HG02840 (cell line): Measurements from ENCODE around the gene LRRC37A3.
"Not testable (repeated sequence)": the region's sequence is repeated elsewhere in the genome, so short reads cannot be mapped to it uniquely, and the experiment has no call there.

Experiments
- ATAC-seq: cut with Tn5 transposase; IDR thresholded peaks from one replicate; pipeline ENCODE4 v1.9.1; 2021; ENCODE audit warnings: mild to moderate bottlenecking, moderate library complexity, moderate number of reproducible peaks; ENCODE audit not compliant: unreplicated experiment, low FRiP score

The LRRC37A3 gene

DNA sequence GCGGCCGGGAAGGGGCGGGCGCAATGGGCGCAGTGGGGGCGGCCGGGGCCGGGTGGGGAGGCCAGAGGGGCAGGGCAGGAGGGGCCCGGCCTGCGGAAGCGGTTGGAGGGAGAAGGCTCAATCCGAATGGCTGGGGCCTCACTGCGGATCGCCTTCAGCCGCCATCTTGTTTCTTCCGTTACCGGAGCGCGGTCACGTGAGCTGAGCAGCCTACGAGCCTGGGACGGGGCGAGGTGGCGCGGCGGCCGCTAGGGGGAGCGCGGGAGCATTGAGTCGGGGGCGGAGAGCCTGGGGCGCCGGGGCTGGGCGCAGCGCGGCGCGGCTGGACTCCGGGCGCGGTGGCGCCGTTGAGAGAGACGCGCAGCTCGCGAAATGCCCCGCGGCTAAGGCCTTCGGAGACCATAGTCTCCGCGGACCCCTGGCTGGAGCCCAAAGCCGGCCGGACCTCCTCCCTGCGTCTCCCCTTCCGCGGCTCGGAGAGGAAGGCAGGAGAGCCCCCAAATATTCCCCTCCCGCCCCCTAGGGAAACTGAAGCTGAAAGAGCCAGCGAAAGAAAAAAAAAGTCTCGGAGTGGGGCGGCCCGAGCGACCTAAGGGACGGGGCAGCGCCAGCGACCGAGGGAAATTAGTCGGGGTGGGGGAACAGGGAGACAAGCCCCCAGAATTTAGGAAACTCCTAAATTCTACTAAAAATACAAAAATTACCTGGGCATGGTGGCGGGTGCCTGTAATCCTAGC lies at the start of gene LRRC37A3:
TSS of gene LRRC37A3 (minus strand) at position 190 of the 737 bp plus-strand sequence. CDS start 22,221 bp downstream, outside the sequence.
- ATAC-seq: peak; percentile 94

- peak; percentile 90 for ATAC-seq
Observed at GRCh38 chr17:64965873-64966287, 46.6 kb upstream of the LRRC37A3 start.

DNA sequence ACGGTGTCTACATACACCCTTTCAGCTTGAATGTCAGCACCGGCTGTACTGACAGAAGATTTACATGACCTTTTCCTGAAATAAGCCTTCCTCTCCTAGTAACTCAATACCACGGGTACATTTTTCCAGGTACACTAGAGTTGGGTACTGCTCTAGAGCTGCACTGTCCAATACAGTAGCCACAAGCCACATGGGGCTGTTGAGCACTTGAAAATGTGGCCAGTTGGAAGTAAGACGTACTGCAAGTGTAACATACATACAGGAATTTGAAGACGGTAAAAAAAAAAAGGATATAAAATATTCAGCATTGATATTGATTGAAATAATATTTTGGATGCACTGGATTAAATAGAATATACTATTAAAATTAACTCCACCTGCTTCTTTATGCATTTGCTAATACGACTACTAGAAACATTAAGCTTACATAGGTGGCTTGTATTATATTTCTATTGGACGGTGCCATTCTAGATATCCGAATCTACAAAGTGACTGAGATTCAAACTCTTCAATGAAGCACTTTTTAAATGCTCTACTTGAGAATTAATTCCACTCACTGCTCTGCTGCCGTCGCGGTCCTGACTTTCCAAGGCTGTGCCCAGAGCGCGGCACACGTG lies 46.1 kb upstream of the LRRC37A3 start:
- not testable (repeated sequence) for ATAC-seq

- ATAC-seq: no peak
Observed at GRCh38 chr17:64964796-64965195, 45.5 kb upstream of the LRRC37A3 start.

GRCh38 chr17:64963814-64964213 lies 44.5 kb upstream of the LRRC37A3 start:
- ATAC-seq: not testable (repeated sequence)

DNA sequence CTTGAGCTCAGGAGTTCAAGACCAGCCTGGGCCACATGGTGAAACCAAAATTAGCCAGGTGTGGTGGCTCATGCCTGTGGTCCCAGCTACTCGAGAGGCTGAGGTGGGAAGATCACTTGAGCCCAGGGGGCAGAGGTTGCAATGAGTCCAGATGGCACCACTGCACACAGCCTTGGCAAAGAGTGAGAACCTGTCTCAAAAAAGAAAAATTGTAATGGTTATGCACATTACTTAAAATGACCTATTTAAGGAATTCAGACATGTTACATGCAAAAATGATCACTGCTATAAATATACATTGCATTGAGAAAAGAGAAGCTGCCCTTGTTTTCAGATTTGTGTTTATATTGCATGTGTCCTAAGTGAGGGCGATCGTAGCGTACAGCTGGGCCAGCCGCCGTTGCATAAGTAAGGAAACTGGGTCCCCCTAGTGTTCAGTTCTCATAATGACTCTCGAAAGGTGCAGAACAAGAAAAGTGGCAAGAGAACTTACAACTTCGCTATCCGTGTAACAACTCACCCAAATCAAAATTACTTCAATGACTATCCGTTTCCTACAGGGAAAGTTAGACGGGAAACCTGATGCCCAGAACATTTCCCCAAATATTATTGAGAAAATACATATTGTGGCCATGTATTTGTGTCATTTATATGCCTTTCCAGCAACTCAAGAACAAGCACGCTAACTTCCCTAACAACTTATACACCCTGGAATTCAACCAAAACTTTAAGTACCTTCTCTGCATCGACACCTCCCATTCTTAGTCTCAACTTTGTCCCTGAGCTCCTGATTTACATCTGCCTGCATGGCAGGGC lies 42.5 kb upstream of the LRRC37A3 start:
- ATAC-seq: not testable (repeated sequence)

DNA sequence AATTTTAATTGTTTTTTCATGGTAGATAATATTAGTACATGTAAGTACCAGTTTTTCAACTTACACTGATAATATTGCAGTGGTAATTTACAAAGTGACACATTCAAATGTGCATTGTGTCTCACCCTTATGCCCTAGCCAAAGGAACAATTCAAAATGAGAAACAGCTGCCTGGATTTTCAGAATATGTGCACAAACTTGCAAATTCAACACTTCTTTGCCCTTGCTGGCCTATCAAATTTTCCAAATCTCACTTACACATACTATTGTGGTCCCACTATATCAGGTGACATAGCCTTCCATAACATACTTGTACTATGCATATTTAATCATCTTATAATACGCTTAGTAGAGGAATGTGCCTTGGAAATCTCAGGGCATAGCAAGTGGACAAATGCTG lies 32.6 kb upstream of the LRRC37A3 start:
- no peak for ATAC-seq

DNA sequence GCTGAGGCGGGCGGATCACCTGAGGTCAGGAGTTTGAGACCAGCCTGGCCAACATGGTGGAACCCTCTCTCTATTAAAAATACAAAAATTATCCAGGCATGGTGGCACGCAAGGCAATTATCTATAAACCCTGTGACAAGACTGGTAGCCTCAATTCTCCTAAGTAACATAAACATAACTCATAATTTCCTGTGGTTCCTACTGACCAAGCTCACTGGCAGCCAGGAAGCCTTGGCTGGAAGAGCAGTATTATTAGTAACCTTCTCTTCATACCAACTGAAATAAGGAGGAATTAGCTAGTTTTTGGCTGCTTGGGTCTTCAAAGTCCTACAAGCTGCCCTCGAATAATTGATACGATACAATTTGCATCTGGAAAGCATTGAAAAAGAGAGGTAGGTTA lies 31.6 kb upstream of the LRRC37A3 start:
- ATAC-seq: no peak

DNA sequence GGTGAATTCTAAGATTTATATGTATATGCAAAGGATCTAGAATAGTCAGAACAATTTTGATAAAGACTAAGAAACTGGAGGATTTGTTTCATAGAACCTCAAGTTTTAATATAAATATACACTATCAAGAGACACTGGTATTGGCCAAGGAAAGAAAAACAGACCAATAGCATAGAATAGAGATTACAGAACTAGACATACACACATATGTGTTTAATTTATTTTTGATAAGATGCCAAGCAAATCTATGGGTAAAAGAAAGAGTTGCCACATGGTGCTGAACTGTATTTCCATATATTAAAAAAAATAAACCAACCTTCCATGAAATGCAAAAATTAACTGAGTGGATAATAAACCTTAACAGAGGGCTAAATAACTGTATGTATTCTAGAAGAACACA lies 27.9 kb upstream of the LRRC37A3 start:
- ATAC-seq: no peak

- ATAC-seq: no peak
Observed at GRCh38 chr17:64941761-64942160, 22.5 kb upstream of the LRRC37A3 start.

- ATAC-seq: no peak
Observed at GRCh38 chr17:64941045-64941444, 21.8 kb upstream of the LRRC37A3 start.

- ATAC-seq: no peak
Observed at GRCh38 chr17:64940055-64940454, 20.8 kb upstream of the LRRC37A3 start.

GRCh38 chr17:64938925-64939474 lies 19.7 kb upstream of the LRRC37A3 start:
- ATAC-seq: no peak

- ATAC-seq: no peak
Observed at GRCh38 chr17:64938290-64938689, 19.0 kb upstream of the LRRC37A3 start.

GRCh38 chr17:64936117-64936516 lies 16.8 kb upstream of the LRRC37A3 start:
- ATAC-seq: no peak

DNA sequence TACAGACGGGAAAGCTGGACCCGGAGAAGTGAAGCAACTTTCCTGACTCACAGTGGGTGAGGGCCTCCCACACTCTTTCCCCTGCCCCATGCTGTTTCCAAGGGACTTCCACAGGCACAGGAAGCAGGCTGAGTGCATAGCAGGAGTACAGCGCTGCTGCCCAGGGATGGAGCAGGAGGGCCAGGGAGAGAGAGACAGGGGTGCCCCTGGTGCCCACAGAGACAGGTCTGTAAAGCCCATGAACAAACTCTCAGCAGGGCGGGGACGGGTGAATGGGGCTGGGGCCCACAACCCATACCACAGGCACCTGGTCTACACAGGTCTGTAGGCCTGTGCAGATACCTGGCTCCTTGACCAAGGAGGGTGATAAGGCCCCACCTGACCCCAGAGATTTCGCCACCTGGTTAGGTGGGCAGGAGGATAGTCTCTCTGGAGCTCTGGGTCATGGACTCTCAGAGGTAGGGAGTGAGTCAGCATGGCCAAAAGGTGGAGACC lies 15.1 kb upstream of the LRRC37A3 start:
- not testable (repeated sequence) for ATAC-seq

DNA sequence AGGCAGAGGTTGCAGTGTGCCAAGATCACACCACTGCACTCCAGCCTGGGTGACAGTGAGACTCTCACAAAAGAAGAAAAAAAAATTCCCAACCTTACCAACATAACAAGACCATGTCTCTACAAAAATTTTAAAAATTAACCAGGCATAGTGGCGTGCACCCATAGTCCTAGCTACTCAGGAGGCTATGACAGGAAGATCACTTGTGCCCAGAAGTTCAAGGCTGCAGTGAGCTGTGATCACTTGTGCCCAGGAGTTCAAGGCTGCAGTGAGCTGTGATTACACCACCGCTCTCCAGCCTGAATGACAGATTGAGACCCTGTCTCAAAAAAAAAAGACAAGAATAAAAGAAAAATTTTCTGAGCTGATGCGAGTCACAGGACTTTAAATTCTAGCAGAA lies 13.6 kb upstream of the LRRC37A3 start:
- ATAC-seq: not testable (repeated sequence)

- ATAC-seq: not testable (repeated sequence)
Observed at GRCh38 chr17:64930374-64930773, 11.1 kb upstream of the LRRC37A3 start.

DNA sequence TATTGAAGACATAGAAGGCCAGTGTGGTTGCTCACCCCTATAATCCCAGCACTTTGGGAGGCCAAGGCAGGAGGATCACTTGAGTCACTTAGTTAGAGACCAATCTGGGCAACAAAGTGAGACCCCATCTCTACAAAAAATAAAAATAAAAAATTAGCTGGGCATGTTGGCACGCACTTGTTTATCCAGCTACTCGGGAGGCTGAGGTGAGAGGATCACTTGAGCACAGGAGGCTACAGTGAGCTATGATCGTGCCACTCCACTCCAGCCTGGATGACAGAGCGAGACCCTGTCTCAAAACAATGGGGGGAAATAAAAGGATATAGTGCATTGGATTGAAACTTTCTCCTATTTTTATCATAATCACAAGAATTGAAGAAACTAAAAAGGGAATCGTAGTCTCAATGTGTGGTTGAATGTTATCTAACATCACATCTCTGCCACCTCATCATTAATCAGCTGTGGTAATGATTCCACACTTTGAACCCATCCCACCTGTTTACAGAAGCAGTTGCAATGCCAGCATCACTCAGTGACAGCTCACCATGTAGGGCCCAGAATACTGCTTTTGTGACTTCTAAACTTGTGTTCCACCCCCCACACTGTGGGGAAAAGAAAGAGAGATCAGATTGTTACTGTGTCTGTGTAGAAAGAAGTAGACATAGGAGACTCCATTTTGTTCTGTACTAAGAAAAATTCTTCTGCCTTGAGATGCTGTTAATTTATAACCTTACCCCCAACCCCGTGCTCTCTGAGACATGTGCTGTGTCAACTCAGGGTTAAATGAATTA lies 10.3 kb upstream of the LRRC37A3 start:
- not testable (repeated sequence) for ATAC-seq

GRCh38 chr17:64928701-64929100 lies 9.4 kb upstream of the LRRC37A3 start:
- ATAC-seq: not testable (repeated sequence)
